HFF-Myc (cell line): ENCODE data around the gene ARID1A.
"Not testable (repeated sequence)": the region's sequence is repeated elsewhere in the genome, so short reads cannot be mapped to it uniquely, and the experiment has no call there.

Experiments
- DNase-seq: peaks from one replicate; pipeline ENCODE4 v3.0.0-alpha.2; 2011; ENCODE audit warnings: low read depth; ENCODE audit errors: extremely low read depth
- H3K4me3 ChIP-seq: replicated peaks from 2 replicates; pipeline ENCODE4 v1.5.1; 2011; ENCODE audit warnings: low read depth, mild to moderate bottlenecking, control low read depth, low read length
- CTCF ChIP-seq: IDR thresholded peaks from 2 replicates; pipeline ENCODE4 v1.5.1; 2012; ENCODE audit warnings: mild to moderate bottlenecking, low read depth, low read length, control low read depth; ENCODE audit errors: missing control alignments

Gene ARID1A

GRCh38 chr1:26704629-26705028 is 8.8 kb downstream of the ARID1A start:
- TF ChIP-seq CTCF = no peak
- no peak overlapping the region for H3K4me3 ChIP-seq
- DNase-seq = no peak

- DNase-seq, H3K4me3 ChIP-seq: not testable (repeated sequence)
Measured at GRCh38 chr1:26705227-26705626, 9.4 kb downstream of the ARID1A start.

- peak; percentile 81 for DNase-seq
- TF ChIP-seq CTCF = no peak
- H3K4me3 ChIP-seq = no peak overlapping the region
Measured at GRCh38 chr1:26705788-26706311, 10.0 kb downstream of the ARID1A start.

GRCh38 chr1:26706315-26706714 is 10.5 kb downstream of the ARID1A start:
- DNase-seq = no peak
- no peak overlapping the region for H3K4me3 ChIP-seq
- TF ChIP-seq CTCF = no peak

GRCh38 chr1:26710811-26711210 is 15.0 kb downstream of the ARID1A start:
- no peak overlapping the region for H3K4me3 ChIP-seq
- no peak for DNase-seq
- no peak for TF ChIP-seq CTCF

- DNase-seq = no peak
- no peak for TF ChIP-seq CTCF
- H3K4me3 ChIP-seq = no peak overlapping the region
Measured at GRCh38 chr1:26711777-26712176, 16.0 kb downstream of the ARID1A start.

GRCh38 chr1:26717017-26717491 is 21.2 kb downstream of the ARID1A start:
- DNase-seq = no peak
- H3K4me3 ChIP-seq = no peak overlapping the region
- no peak for TF ChIP-seq CTCF
